GM19193 (cell line): ENCODE measurements around the gene CACNA2D3.

ENCODE experiments used
- POLR2A ChIP-seq: IDR thresholded peaks from 4 replicates; pipeline ENCODE4 v1.6.1; 2011; ENCODE audit not compliant: insufficient read depth, insufficient read length; ENCODE audit errors: extremely low read depth

CACNA2D3 gene

GRCh38 chr3:54305409-54306099 is 183.2 kb downstream of the CACNA2D3 start:
- no peak for TF ChIP-seq POLR2A

GRCh38 chr3:54307566-54308180 is 185.3 kb downstream of the CACNA2D3 start:
- TF ChIP-seq POLR2A = no peak

- no peak for TF ChIP-seq POLR2A
These were observed 187.2 kb downstream of the CACNA2D3 start for GRCh38 chr3:54309601-54310000.

GRCh38 chr3:54311211-54311747 is 188.9 kb downstream of the CACNA2D3 start:
- no peak for TF ChIP-seq POLR2A

- TF ChIP-seq POLR2A = no peak
These were observed 190.0 kb downstream of the CACNA2D3 start for GRCh38 chr3:54312156-54312899.

- no peak for TF ChIP-seq POLR2A
These were observed 191.1 kb downstream of the CACNA2D3 start for GRCh38 chr3:54313418-54313817.

- no peak for TF ChIP-seq POLR2A
These were observed 199.2 kb downstream of the CACNA2D3 start for GRCh38 chr3:54321520-54321919.

GRCh38 chr3:54322354-54322753 is 200.0 kb downstream of the CACNA2D3 start:
- no peak for TF ChIP-seq POLR2A

GRCh38 chr3:54324103-54324502 is 201.8 kb downstream of the CACNA2D3 start:
- no peak for TF ChIP-seq POLR2A

GRCh38 chr3:54326951-54327350 is 204.6 kb downstream of the CACNA2D3 start:
- no peak for TF ChIP-seq POLR2A

- no peak for TF ChIP-seq POLR2A
These were observed 209.0 kb downstream of the CACNA2D3 start for GRCh38 chr3:54331341-54331740.

- TF ChIP-seq POLR2A = no peak
These were observed 215.5 kb downstream of the CACNA2D3 start for GRCh38 chr3:54337846-54338245.

- TF ChIP-seq POLR2A = no peak
These were observed 217.3 kb downstream of the CACNA2D3 start for GRCh38 chr3:54339608-54340007.

GRCh38 chr3:54341811-54342210 is 219.5 kb downstream of the CACNA2D3 start:
- no peak for TF ChIP-seq POLR2A

- TF ChIP-seq POLR2A = no peak
These were observed 220.3 kb downstream of the CACNA2D3 start for GRCh38 chr3:54342676-54343075.
